Pancreas (tissue), 10 donors: ENCODE results near the gene AMDHD1. TPM values are rescaled to one million over a fixed set of nuclear protein-coding genes. Genes with fewer than 3 reads are reported as not detected.

Source experiments
- ATAC-seq, 4 donors: fragments of 200-7000 bp; cut with Tn5 transposase; one replicate each; pipeline versions ENCODE4 v1.8.0 to v1.9.1; 2020; ENCODE audit warnings: mild to moderate bottlenecking in 4 of 4, moderate library complexity in 4 of 4
- DNase-seq, 6 donors: peaks; one replicate each; pipeline ENCODE4 v3.0.0-alpha.2; 2020
- FAIRE-seq: peaks from 2 replicates; lab custom pipeline; 2012; peaks lifted over from hg19 to GRCh38; lab: Jason Lieb, UNC
- H3K27ac ChIP-seq, 4 donors: fragments of 200-600 bp; sonication (generic); 1 replicate in 3 of 4; 2 replicates in 1 of 4; pipeline versions ENCODE4 v1.5.0 to v1.8.0; 2020
- H3K27me3 ChIP-seq, 4 donors: fragments of 200-600 bp; one replicate each; pipeline ENCODE4 v1.8.0; 2021
- H3K36me3 ChIP-seq, 3 donors: fragments of 200-600 bp; sonication (generic) in 1 of 3; one replicate each; pipeline versions ENCODE4 v1.5.0 to v1.8.0; 2020 to 2021
- H3K4me1 ChIP-seq, 3 donors: fragments of 200-600 bp; one replicate each; pipeline ENCODE4 v1.8.0; 2021
- H3K4me3 ChIP-seq, 4 donors: fragments of 200-600 bp; sonication (generic) in 2 of 4; one replicate each; pipeline versions ENCODE4 v1.5.0 to v1.8.0; 2020 to 2021
- H3K9me3 ChIP-seq, 4 donors: fragments of 200-600 bp; one replicate each; pipeline ENCODE4 v1.8.0; 2021
- CTCF ChIP-seq, 4 donors: fragments of 200-600 bp; sonication (generic) in 3 of 4; IDR thresholded peaks; one replicate each; pipeline versions ENCODE4 v1.5.0 to v1.8.0; 2021; ENCODE audit warnings: antibody characterized with exemption in 4 of 4
- WGBS, 2 donors: extraction: QIAGEN DNeasy Blood & Tissue Kit; methylation state at CpG; one replicate each; pipeline ENCODE4 v1.1.7; 2013; 5-methylcytosine and 5-hydroxymethylcytosine counted together
- intact Hi-C, 3 donors: fragments of 100-400 bp; cut with DNase I; formaldehyde crosslinking; loops; one replicate each; pipeline versions ENCODE4 v1.11.1 to v1.14.2; 2022
- polyA plus RNA-seq, 2 donors: library from polyadenylated mRNA; stranded (reverse); fragments of 200-250 nt; gene quantifications; one replicate each; pipeline ENCODE4 v1.2.3, GENCODE V29; 2013
- total RNA-seq, 6 donors: library from RNA; stranded (reverse); fragmentation: NEBNext Ultra II Directional in 4 of 6; extraction: Animal tissue kit (Norgen Biotek cat#: 25700) in 4 of 6; gene quantifications; one replicate each; pipeline versions ENCODE4 v1.2.1 to v1.2.4, GENCODE V29; 2021 to 2023
- donor health status: healthy with polysubstance abuse.
- donor health status: DM: no; HTN: no; CAD: no; lungs with moderate emphysema.
- donor health status: DM: no; HTN: no; CAD: no.
- donor health status: control.
- donor health status: control.
- donor health status: Bipolar disorder and iron deficiency.
- donor health status: DM: yes; HTN: yes; CAD: no.
- donor health status: DM: no; HTN: no; CAD: no.
- donor health status: DM: no; HTN: no; CAD: no.
- donor health status: DM: yes; HTN: yes; CAD: no.

The AMDHD1 gene
- total and polyA plus RNA-seq, 8 donors, result 0.55 to 1.8 (median 0.97) TPM

GRCh38 chr12:95999484-95999883 is 56.4 kb downstream of the AMDHD1 start:
- no peak overlapping the region for H3K27ac ChIP-seq
- no peaks in the 10 kb centered on the region for H3K4me1 ChIP-seq
- no peaks in the 10 kb centered on the region for H3K9me3 ChIP-seq
- ATAC-seq, result no peak
- no peak for TF ChIP-seq CTCF (IDR thresholded peaks at IDR 0.05)
- no peak for FAIRE-seq
- 63 to 74% methylated on average over 5 of the region's 5 CpGs for WGBS, 2 donors
- no peak for DNase-seq
- H3K27me3 ChIP-seq, result no peaks in the 10 kb centered on the region
- peaks cover 0 to 18% (median 5%) of the 10 kb centered on the region in 3 donors for H3K36me3 ChIP-seq
- H3K4me3 ChIP-seq, result no peak overlapping the region
- intact Hi-C loops, result loop anchor here in 2 of 3 donors (5.0 to 10.0 kb wide), 2 partner anchors 75 to 82 kb away; no protein-coding TSS in a partner anchor

DNA sequence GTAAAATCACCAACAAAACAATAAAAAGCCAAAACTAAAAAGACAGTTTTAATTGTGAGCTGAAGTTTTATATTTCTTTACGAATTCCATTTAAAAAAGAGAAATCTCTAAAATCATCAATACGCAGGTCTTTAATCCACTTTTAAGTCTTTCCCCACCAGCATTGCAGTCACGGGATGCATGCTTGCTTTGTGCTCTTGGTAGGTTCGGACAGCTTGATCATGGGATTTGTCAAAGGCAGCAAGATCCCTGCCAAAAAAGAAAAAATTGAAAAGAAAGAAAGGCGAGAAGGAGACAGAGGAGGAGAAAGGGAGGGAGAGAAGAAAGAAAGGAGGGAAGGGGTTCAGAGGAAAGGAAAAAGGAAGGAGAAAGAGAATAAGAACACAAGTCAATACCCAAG is 57.7 kb downstream of the AMDHD1 start:
- H3K9me3 ChIP-seq, result no peaks in the 10 kb centered on the region
- no peaks in the 10 kb centered on the region for H3K27me3 ChIP-seq
- H3K27ac ChIP-seq, result no peak overlapping the region
- TF ChIP-seq CTCF (IDR thresholded peaks at IDR 0.05), result no peak
- ATAC-seq, result no peak
- DNase-seq, result no peak
- FAIRE-seq, result no peak
- no peaks in the 10 kb centered on the region for H3K4me1 ChIP-seq
- 90% methylated on average over 5 of the region's 5 CpGs for WGBS, 2 donors
- peaks cover 0 to 28% (median 5%) of the 10 kb centered on the region in 3 donors for H3K36me3 ChIP-seq
- H3K4me3 ChIP-seq, result no peak overlapping the region
- intact Hi-C loops, result no loop called here

DNA sequence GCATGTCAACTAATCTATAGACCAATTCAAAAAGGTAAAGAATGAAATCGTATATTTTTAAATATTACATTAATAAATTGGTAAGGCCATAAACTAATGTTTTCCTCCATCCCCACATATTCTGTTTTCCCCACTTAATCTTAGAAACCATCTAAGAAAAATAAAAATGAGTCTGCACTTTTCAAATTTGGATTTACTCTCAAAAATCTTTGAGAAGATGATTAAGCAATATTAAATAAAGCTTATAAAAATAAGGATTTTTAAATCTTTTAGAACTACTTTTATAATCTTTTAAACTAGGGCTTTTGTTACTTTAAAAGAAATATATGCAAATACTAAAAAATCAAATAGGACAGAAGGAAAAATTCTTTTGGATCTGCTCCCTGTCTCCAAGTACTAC is 63.6 kb downstream of the AMDHD1 start:
- FAIRE-seq (peak; percentile 13), DNase-seq (no peak), ATAC-seq (no peak)
- Histone ChIP-seq H3K4me1 (no peaks in the 10 kb centered on the region), H3K27me3 (no peaks in the 10 kb centered on the region), H3K36me3 (peaks cover 1 to 47% (median 5%) of the 10 kb centered on the region in 3 donors), H3K9me3 (no peaks in the 10 kb centered on the region), H3K4me3 (no peak overlapping the region), H3K27ac (no peak overlapping the region)
- 83 to 90% methylated on average over 1 of the region's 1 CpG for WGBS, 2 donors
- intact Hi-C loops, result no loop called here
- no peak for TF ChIP-seq CTCF (IDR thresholded peaks at IDR 0.05)

DNA sequence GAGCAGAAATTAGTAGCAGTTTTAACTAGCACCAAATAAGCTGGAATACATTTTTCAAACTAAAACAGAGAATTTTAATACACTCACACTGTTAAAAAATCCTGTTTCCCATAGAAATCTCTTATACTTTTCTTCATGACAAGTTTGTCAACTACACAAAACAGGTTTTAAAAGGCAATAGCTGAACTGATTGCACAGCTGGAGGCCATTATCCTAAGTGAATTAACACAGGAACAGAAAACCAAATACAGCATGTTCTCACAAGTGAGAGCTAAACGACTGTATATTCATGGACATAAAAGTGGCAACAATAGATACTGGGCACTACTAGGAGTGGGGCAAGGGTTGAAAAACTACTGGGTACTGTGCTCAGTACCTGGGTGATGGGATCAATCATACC is 64.6 kb downstream of the AMDHD1 start:
- intact Hi-C loops, result no loop called here
- ATAC-seq, result no peak
- no peak for TF ChIP-seq CTCF (IDR thresholded peaks at IDR 0.05)
- no peaks in the 10 kb centered on the region for H3K4me1 ChIP-seq
- no peak overlapping the region for H3K27ac ChIP-seq
- H3K4me3 ChIP-seq, result no peak overlapping the region
- H3K36me3 ChIP-seq, result peaks cover 5 to 57% (median 10%) of the 10 kb centered on the region in 3 donors
- 17 to 38% methylated on average over 1 of the region's 1 CpG for WGBS, 2 donors
- H3K27me3 ChIP-seq, result no peaks in the 10 kb centered on the region
- H3K9me3 ChIP-seq, result no peaks in the 10 kb centered on the region
- no peak for FAIRE-seq
- DNase-seq, result no peak

DNA sequence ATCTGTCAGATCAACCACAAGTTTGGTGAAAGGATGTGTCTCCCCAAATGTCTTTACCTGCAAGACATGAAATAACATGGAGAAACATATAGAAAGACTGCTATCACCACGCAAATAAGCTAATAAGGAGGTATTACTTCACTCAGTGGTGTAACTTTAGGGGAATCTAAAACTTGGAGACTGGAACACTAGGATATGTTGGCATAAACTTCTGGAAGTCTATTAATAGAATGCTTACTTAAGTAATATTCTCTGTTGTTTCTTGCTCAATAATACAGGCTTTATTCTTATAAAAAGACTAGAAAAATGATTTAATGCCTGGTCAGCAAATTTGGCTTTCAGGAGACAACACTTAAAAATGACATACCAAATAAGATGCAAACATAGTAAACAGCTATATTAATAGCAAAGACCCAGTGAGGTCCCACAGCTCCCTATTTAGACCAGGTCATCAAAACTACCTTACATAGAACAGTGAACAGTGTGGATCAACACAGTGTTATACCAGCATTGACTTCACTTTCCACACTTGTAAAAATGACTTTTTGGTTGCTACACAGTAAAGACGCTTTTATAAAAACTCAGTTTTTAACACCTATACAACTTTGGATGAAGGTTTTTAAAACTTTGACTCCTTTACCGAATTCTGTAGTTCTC is 71.9 kb downstream of the AMDHD1 start:
- 77 to 81% methylated on average over 3 of the region's 3 CpGs for WGBS, 2 donors

More for the DNA sequence above, 71.9 kb downstream of the AMDHD1 start:
- FAIRE-seq (no peak), ATAC-seq (no peak), DNase-seq (no peak)
- intact Hi-C loops, result no loop called here
- no peaks in the 10 kb centered on the region for H3K27me3 ChIP-seq
- H3K4me1 ChIP-seq, result no peaks in the 10 kb centered on the region
- no peak overlapping the region for H3K27ac ChIP-seq
- H3K4me3 ChIP-seq, result no peak overlapping the region
- TF ChIP-seq CTCF (IDR thresholded peaks at IDR 0.05), result no peak
- no peaks in the 10 kb centered on the region for H3K9me3 ChIP-seq
- peaks cover 0 to 60% (median 10%) of the 10 kb centered on the region in 3 donors for H3K36me3 ChIP-seq
